ENCODE measurements around the gene GTF2IRD1. TPM values are rescaled to one million over a fixed set of nuclear protein-coding genes. Genes with fewer than 3 reads are reported as not detected.

The GTF2IRD1 gene
- total and polyA plus RNA-seq, 2 of the 13 experiments (the other 11 are each of a cell fraction or from before 2014, with no cell fraction given) = 16.5 to 26.7 TPM

GRCh38 chr7:74453322-74454011 lies at the start of gene GTF2IRD1 (continued):
- TF ChIP-seq ZNF609 (CRISPR knock-in tag; IDR thresholded peaks at IDR 0.05; ENCODE audit: borderline replicate concordance) = peak; percentile 19; the same call in 1 of the 2 replicates
- peak; percentile 56 to 69 for TF ChIP-seq POLR2A (IDR thresholded peaks at IDR 0.05; ENCODE audit: insufficient read depth in 1 of 2, low read depth in 2 of 2, low read length in 2 of 2)
- peak; percentile 40; the same call in 1 of the 2 replicates for TF ChIP-seq POLR2AphosphoS5 (IDR thresholded peaks at IDR 0.05; ENCODE audit: low read depth, low read length)
- 0 out of 2 replicates have a peak, but pooled peaks have one; percentile 56 for TF ChIP-seq ZSCAN20 (CRISPR knock-in tag; IDR thresholded peaks at IDR 0.05; ENCODE audit: borderline replicate concordance)
- no peak for TF ChIP-seq GMEB1 (CRISPR knock-in tag; IDR thresholded peaks at IDR 0.05; ENCODE audit: borderline replicate concordance)
- TF ChIP-seq MAZ (IDR thresholded peaks at IDR 0.05; ENCODE audit: borderline replicate concordance, low read depth, low read length) = no peak; the same call in 1 of the 2 replicates
- peak; percentile 60 for TF ChIP-seq MAZ (CRISPR knock-in tag; IDR thresholded peaks at IDR 0.05; ENCODE audit: low read depth)
- TF ChIP-seq EHMT2 (IDR thresholded peaks at IDR 0.05; ENCODE audit: borderline replicate concordance, low read depth, low read length) = no peak
- TF ChIP-seq REPIN1 (CRISPR knock-in tag; IDR thresholded peaks at IDR 0.05; ENCODE audit: borderline replicate concordance, low read depth) = 0 out of 2 replicates have a peak, but pooled peaks have one; percentile 56
- TF ChIP-seq ZNF451 (CRISPR knock-in tag; IDR thresholded peaks at IDR 0.05) = no peak
- 0 out of 2 replicates have a peak, but pooled peaks have one; percentile 5 for TF ChIP-seq FOSL2 (CRISPR knock-in tag; IDR thresholded peaks at IDR 0.05)
- no peak for TF ChIP-seq KDM1A (CRISPR knock-in tag; IDR thresholded peaks at IDR 0.05)
- no peak for TF ChIP-seq HNF1A (IDR thresholded peaks at IDR 0.05; ENCODE audit: low read depth)
- TF ChIP-seq HNF1A (CRISPR knock-in tag; IDR thresholded peaks at IDR 0.05; ENCODE audit: borderline replicate concordance) = no peak
- no peak for TF ChIP-seq ZNF589 (CRISPR knock-in tag; conservative IDR thresholded peaks at IDR 0.05)
- TF ChIP-seq PITX1 (CRISPR knock-in tag; IDR thresholded peaks at IDR 0.05) = peak; percentile 100
